HFF-Myc (cell line): ENCODE measurements around the gene PCDHGA2.

ENCODE experiments used
- DNase-seq: peaks from one replicate; pipeline ENCODE4 v3.0.0-alpha.2; 2011; ENCODE audit warnings: low read depth; ENCODE audit errors: extremely low read depth
- H3K4me3 ChIP-seq: replicated peaks from 2 replicates; pipeline ENCODE4 v1.5.1; 2011; ENCODE audit warnings: low read depth, mild to moderate bottlenecking, control low read depth, low read length
- CTCF ChIP-seq: IDR thresholded peaks from 2 replicates; pipeline ENCODE4 v1.5.1; 2012; ENCODE audit warnings: mild to moderate bottlenecking, low read depth, low read length, control low read depth; ENCODE audit errors: missing control alignments

PCDHGA2 gene

DNA sequence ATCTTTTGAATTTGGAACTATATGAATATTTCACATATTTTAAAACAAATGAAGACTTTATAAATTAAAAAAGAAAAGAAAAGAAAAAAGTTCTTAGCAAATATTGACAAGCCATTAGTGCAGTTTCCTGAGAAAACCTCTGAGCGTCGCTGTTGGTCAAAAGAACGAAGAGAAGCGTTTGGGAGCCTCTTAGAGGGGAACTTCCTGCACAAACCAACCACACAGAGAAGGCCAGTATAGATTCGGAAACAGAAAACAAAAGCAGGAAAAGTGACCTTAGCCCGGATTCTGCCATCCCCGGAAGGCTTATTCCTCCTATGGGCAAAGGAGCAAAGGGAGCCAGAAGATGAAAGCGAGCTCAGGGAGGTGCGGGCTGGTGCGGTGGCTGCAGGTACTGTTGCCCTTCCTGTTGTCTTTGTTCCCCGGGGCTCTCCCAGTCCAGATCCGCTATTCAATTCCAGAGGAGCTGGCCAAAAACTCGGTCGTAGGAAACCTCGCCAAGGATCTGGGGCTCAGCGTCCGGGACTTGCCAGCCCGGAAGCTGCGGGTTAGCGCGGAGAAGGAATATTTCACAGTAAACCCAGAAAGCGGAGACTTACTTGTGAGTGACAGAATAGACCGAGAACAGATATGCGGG lies 21.3 kb downstream of the PCDHGA2 start, which contains the start of gene PCDHGB2:
Gene PCDHGB2, plus strand, starts transcription at position 205 of the 637 bp plus-strand sequence. Its CDS starts 142 bp downstream, at position 347.
- DNase-seq, result no peak

DNA sequence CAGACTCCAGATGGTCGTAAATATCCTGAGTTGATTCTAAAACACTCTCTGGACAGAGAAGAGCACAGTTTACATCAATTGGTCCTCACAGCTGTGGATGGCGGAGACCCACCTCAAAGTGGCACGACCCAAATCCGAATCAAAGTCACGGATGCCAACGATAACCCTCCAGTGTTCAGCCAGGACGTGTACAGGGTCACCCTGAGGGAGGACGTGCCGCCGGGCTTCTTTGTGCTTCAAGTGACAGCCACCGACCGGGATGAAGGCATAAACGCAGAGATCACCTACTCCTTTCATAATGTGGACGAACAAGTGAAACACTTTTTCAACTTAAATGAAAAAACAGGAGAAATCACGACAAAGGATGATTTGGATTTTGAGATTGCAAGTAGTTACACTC lies 22.1 kb downstream of the PCDHGA2 start:
- no peak for DNase-seq
- TF ChIP-seq CTCF, result no peak
- H3K4me3 ChIP-seq, result no peak overlapping the region

More for the DNA sequence above, 21.3 kb downstream of the PCDHGA2 start, which contains the start of gene PCDHGB2:
- peak within 1 kb of the TSS; percentile 27 for H3K4me3 ChIP-seq
- peak; percentile 39 for TF ChIP-seq CTCF

- no peak for DNase-seq
- H3K4me3 ChIP-seq, result no peak overlapping the region
- no peak for TF ChIP-seq CTCF
Measured at GRCh38 chr5:141362719-141363118, 24.2 kb downstream of the PCDHGA2 start.

- no peak for TF ChIP-seq CTCF
- DNase-seq, result no peak
- no peak within 1 kb of the TSS for H3K4me3 ChIP-seq
Measured at GRCh38 chr5:141363952-141364660, 25.5 kb downstream of the PCDHGA2 start, which contains the start of gene PCDHGA5. Gene PCDHGA5 (plus strand): TSS chr5:141364162. CDS start chr5:141364331, 169 bp downstream.

DNA sequence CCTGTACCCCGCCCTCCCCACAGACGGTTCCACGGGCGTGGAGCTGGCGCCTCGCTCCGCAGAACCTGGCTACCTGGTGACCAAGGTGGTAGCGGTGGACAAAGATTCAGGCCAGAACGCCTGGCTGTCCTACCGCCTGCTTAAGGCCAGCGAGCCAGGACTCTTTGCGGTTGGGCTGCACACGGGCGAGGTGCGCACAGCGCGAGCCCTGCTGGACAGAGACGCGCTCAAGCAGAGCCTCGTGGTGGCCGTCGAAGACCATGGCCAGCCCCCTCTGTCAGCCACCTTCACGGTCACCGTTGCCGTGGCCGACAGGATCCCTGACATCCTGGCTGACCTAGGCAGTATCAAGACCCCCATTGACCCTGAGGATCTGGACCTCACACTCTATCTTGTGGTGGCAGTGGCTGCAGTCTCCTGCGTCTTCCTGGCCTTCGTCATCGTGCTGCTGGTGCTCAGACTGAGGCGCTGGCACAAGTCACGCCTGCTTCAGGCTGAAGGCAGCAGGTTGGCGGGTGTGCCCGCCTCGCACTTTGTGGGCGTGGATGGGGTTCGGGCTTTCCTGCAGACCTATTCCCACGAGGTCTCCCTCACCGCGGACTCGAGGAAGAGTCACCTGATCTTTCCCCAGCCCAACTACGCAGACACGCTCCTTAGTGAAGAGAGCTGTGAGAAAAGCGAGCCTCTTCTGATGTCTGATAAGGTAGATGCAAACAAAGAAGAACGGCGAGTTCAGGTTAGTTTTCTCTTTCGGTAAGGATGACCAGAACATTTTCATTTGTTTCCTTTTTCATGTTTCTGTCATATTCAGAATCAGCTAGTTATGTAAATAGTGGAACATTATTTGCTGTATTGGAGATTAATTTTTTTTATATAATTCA lies 27.7 kb downstream of the PCDHGA2 start:
- no peak for TF ChIP-seq CTCF
- no peak for DNase-seq
- no peak overlapping the region for H3K4me3 ChIP-seq

DNA sequence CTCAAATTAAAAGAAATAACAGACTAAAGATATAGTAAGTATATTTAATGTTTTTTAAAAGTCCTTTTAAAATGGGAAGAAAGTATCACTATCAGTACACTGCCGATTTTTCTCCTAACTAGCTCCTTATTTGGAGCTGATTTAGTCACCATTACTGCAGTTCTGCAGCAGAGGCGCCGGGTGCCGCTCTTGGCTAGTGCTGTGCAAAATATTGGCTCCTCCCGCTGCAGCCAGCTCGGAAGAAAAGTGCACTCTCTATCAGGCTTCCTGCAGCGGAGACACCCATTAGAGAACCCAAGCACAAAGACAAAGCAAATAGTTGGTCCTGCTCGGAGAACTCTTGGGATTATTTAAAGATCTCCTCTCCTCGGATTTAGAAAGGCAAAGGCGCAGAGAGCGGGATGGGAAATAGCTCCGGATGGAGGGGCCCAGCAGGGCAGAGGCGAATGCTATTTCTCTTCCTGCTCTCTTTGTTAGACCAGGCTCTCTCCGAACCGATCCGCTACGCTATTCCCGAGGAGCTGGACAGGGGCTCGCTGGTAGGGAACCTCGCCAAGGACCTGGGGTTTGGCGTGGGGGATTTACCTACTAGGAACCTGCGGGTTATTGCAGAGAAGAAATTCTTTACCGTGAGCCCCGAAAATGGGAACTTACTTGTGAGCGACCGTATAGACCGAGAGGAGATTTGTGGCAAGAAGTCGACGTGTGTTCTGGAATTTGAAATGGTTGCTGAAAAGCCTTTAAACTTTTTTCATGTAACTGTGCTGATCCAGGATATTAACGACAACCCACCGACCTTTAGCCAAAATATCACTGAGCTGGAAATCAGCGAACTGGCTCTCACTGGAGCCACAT lies 31.7 kb downstream of the PCDHGA2 start, which contains the start of gene PCDHGB3:
Gene PCDHGB3, plus strand, starts transcription at position 249 of the 855 bp plus-strand sequence. Its CDS starts 153 bp downstream, at position 402.
- peak within 1 kb of the TSS; percentile 20 for H3K4me3 ChIP-seq
- peak; percentile 57 for TF ChIP-seq CTCF
- DNase-seq, result no peak
